IMR-90 (cell line): ENCODE results near the gene RAPH1. TPM values are rescaled to one million over a fixed set of nuclear protein-coding genes. Genes with fewer than 3 reads are reported as not detected.

Experiments used
- ATAC-seq: fragments of 200-7000 bp; cut with Tn5 transposase; 2 replicates; pipeline ENCODE4 v1.9.1; 2020; ENCODE audit warnings: low read depth, mild to moderate bottlenecking, moderate library complexity
- BruUV-seq: library from RNA; stranded (reverse); fragments of 400-500 nt; replicated peaks from 2 replicates; lab custom pipeline; 2021; lab: Mats Ljungman, UMichigan
- CTCF ChIA-PET: fragments of 300-600 bp; formaldehyde crosslinking; extraction: SDS; loops from one replicate; lab custom pipeline; 2021; ENCODE audit warnings: antibody characterized with exemption; lab: Yijun Ruan, JAX
- POLR2A ChIA-PET: fragments of 300-600 bp; sonication (Branson Sonifier 250); formaldehyde crosslinking; loops from one replicate; lab custom pipeline; 2022; ENCODE audit warnings: antibody characterized with exemption; ENCODE audit not compliant: unreplicated experiment; lab: Charles Lee
- DNase-seq: peaks from one replicate; pipeline ENCODE4 v3.0.0; 2013
- H2AFZ ChIP-seq: replicated peaks from 2 replicates; pipeline ENCODE3; 2013; ENCODE audit warnings: low read length, mild to moderate bottlenecking; ENCODE audit not compliant: poor library complexity
- H2AK5ac ChIP-seq: 2 replicates; pipeline ENCODE4 v1.6.1; 2013; ENCODE audit warnings: low read depth, low read length, inconsistent platforms
- H2AK9ac ChIP-seq: replicated peaks from 2 replicates; pipeline ENCODE3; 2013; ENCODE audit warnings: mild to moderate bottlenecking, low read depth, low read length, moderate library complexity; ENCODE audit not compliant: poor library complexity
- H2BK120ac ChIP-seq: 2 replicates; pipeline ENCODE4 v1.6.1; 2013; ENCODE audit warnings: low read depth, low read length, inconsistent platforms
- H2BK15ac ChIP-seq: 3 replicates; pipeline ENCODE4 v1.6.1; 2013; ENCODE audit warnings: low read depth, low read length, inconsistent platforms
- H2BK20ac ChIP-seq: 2 replicates; pipeline ENCODE4 v1.6.1; 2013; ENCODE audit warnings: low read depth, mild to moderate bottlenecking, inconsistent platforms, low read length, moderate library complexity
- H2BK5ac ChIP-seq: 2 replicates; pipeline ENCODE4 v1.6.1; 2013; ENCODE audit warnings: mild to moderate bottlenecking, low read depth, low read length, inconsistent platforms; ENCODE audit not compliant: poor library complexity, severe bottlenecking
- H3K14ac ChIP-seq: replicated peaks from 2 replicates; pipeline ENCODE4 v1.6.1; 2013; ENCODE audit warnings: low read depth, low read length, inconsistent platforms
- H3K18ac ChIP-seq: 2 replicates; pipeline ENCODE4 v1.6.1; 2013; ENCODE audit warnings: low read depth, low read length, control low read depth
- H3K23ac ChIP-seq: 2 replicates; pipeline ENCODE4 v1.6.1; 2013; ENCODE audit warnings: low read depth, low read length, inconsistent platforms
- H3K27ac ChIP-seq: 2 replicates; pipeline ENCODE4 v1.5.1; 2013; ENCODE audit warnings: mild to moderate bottlenecking, control low read depth, low read length; ENCODE audit not compliant: insufficient read depth
- H3K27me3 ChIP-seq: 2 replicates; pipeline ENCODE4 v1.6.1; 2013; ENCODE audit warnings: low read length; ENCODE audit not compliant: control insufficient read depth, insufficient read depth
- H3K36me3 ChIP-seq: 2 replicates; pipeline ENCODE4 v1.6.1; 2013; ENCODE audit warnings: low read length, mixed read lengths; ENCODE audit not compliant: control insufficient read depth, insufficient read depth
- H3K4ac ChIP-seq: 2 replicates; pipeline ENCODE4 v1.6.1; 2013; ENCODE audit warnings: low read depth, low read length, inconsistent platforms
- H3K4me1 ChIP-seq: 2 replicates; pipeline ENCODE4 v1.6.1; 2013; ENCODE audit warnings: low read length, mixed read lengths; ENCODE audit not compliant: control insufficient read depth, insufficient read depth
- H3K4me2 ChIP-seq: 2 replicates; pipeline ENCODE4 v1.6.1; 2013; ENCODE audit warnings: low read depth, mild to moderate bottlenecking, control low read depth, low read length, moderate library complexity
- H3K4me3 ChIP-seq: 2 replicates; pipeline ENCODE4 v1.5.1; 2013; ENCODE audit warnings: low read depth, mild to moderate bottlenecking, control low read depth, low read length, moderate library complexity; ENCODE audit not compliant: insufficient read depth
- H3K56ac ChIP-seq: 2 replicates; pipeline ENCODE4 v1.6.1; 2013; ENCODE audit warnings: low read length, inconsistent platforms; ENCODE audit not compliant: insufficient read depth; ENCODE audit errors: extremely low read depth
- H3K79me1 ChIP-seq, 2 experiments: 2 replicates each; pipeline ENCODE4 v1.6.1; 2013; ENCODE audit warnings: low read length in 2 of 2, inconsistent platforms in 1 of 2, low read depth in 1 of 2
- H3K9ac ChIP-seq: 2 replicates; pipeline ENCODE4 v1.6.1; 2013; ENCODE audit warnings: low read depth, low read length, control low read depth
- H3K9me1 ChIP-seq: 2 replicates; pipeline ENCODE4 v1.6.1; 2013; ENCODE audit warnings: low read length, inconsistent platforms; ENCODE audit not compliant: insufficient read depth
- H3K9me3 ChIP-seq: 2 replicates; pipeline ENCODE4 v1.6.1; 2013; ENCODE audit warnings: low read length; ENCODE audit not compliant: control insufficient read depth, insufficient read depth
- H4K20me1 ChIP-seq: 2 replicates; pipeline ENCODE4 v1.6.1; 2013; ENCODE audit warnings: low read length, inconsistent platforms; ENCODE audit not compliant: insufficient read depth
- H4K5ac ChIP-seq: 2 replicates; pipeline ENCODE4 v1.6.1; 2013; ENCODE audit warnings: mild to moderate bottlenecking, low read depth, low read length, control low read depth
- H4K8ac ChIP-seq, 2 experiments: 2 replicates each; pipeline ENCODE4 v1.6.1; 2013; ENCODE audit warnings: low read depth in 2 of 2, low read length in 2 of 2, control low read depth in 1 of 2, inconsistent platforms in 1 of 2
- H4K91ac ChIP-seq: 2 replicates; pipeline ENCODE4 v1.6.1; 2013; ENCODE audit warnings: low read depth, low read length, inconsistent platforms; ENCODE audit not compliant: insufficient read depth
- BHLHE40 ChIP-seq: fragments of 150-350 bp; IDR thresholded peaks from 2 replicates; pipeline ENCODE4 v1.6.1; 2016; ENCODE audit warnings: mild to moderate bottlenecking, low read depth, low read length
- CEBPB ChIP-seq: IDR thresholded peaks from 2 replicates; pipeline ENCODE4 v1.6.1; 2012; ENCODE audit warnings: low read depth, low read length, improper control_type of control experiment
- CHD1 ChIP-seq: IDR thresholded peaks from 2 replicates; pipeline ENCODE4 v1.6.1; 2012; ENCODE audit warnings: low read depth, low read length, improper control_type of control experiment
- CTCF ChIP-seq: conservative IDR thresholded peaks from 2 replicates; pipeline ENCODE4 v1.5.1; 2012; ENCODE audit warnings: mild to moderate bottlenecking, low read depth, low read length, improper control_type of control experiment
- ELK1 ChIP-seq: fragments of 150-350 bp; IDR thresholded peaks from 2 replicates; pipeline ENCODE4 v1.6.1; 2016; ENCODE audit warnings: low read depth, mild to moderate bottlenecking, low read length, moderate library complexity, borderline replicate concordance
- FOS ChIP-seq: fragments of 150-350 bp; IDR thresholded peaks from 2 replicates; pipeline ENCODE4 v1.6.1; 2016; ENCODE audit warnings: low read depth, low read length
- MAFK ChIP-seq: IDR thresholded peaks from 2 replicates; pipeline ENCODE4 v1.6.1; 2012; ENCODE audit warnings: low read depth, low read length, improper control_type of control experiment
- MAZ ChIP-seq: IDR thresholded peaks from 2 replicates; pipeline ENCODE4 v1.6.1; 2012; ENCODE audit warnings: low read depth, mild to moderate bottlenecking, low read length, improper control_type of control experiment, moderate library complexity, borderline replicate concordance
- NFE2L2 ChIP-seq: fragments of 150-350 bp; IDR thresholded peaks from 2 replicates; pipeline ENCODE4 v1.6.1; 2016; ENCODE audit warnings: low read depth, mild to moderate bottlenecking, low read length
- POLR2A ChIP-seq: IDR thresholded peaks from 2 replicates; pipeline ENCODE4 v1.6.1; 2012; ENCODE audit warnings: mild to moderate bottlenecking, low read depth, low read length
- RAD21 ChIP-seq: IDR thresholded peaks from 2 replicates; pipeline ENCODE4 v1.6.1; 2012; ENCODE audit warnings: low read length, improper control_type of control experiment
- RCOR1 ChIP-seq: IDR thresholded peaks from 2 replicates; pipeline ENCODE4 v1.6.1; 2012; ENCODE audit warnings: mild to moderate bottlenecking, low read length, improper control_type of control experiment; ENCODE audit not compliant: insufficient replicate concordance
- RFX5 ChIP-seq: IDR thresholded peaks from 2 replicates; pipeline ENCODE4 v1.8.0; 2012; ENCODE audit warnings: low read depth, mild to moderate bottlenecking, low read length, moderate library complexity
- SMC3 ChIP-seq: fragments of 150-350 bp; IDR thresholded peaks from 2 replicates; pipeline ENCODE4 v1.6.1; 2016; ENCODE audit warnings: low read depth, mild to moderate bottlenecking, antibody characterized with exemption, low read length, moderate library complexity
- USF2 ChIP-seq: fragments of 150-350 bp; IDR thresholded peaks from 2 replicates; pipeline ENCODE4 v1.6.1; 2017; ENCODE audit warnings: mild to moderate bottlenecking, antibody characterized with exemption, low read length, low read depth
- WGBS, 2 experiments: methylation state at CpG; one replicate each; pipeline versions ENCODE4 v1.1.5 to v1.1.7; 2013; ENCODE audit warnings: missing lambda C conversion rate in 2 of 2; ENCODE audit not compliant: insufficient read length in 1 of 2; ENCODE audit errors: extremely low coverage in 2 of 2; 5-methylcytosine and 5-hydroxymethylcytosine counted together
- dilution Hi-C: fragments of 300-500 bp; cut with HindIII; formaldehyde crosslinking; loops from one replicate; pipeline ENCODE4 v1.14.3; 2018; ENCODE audit warnings: low sequenced_read_pairs; ENCODE audit not compliant: unreplicated experiment
- in situ Hi-C: fragments of 300-500 bp; cut with MboI; formaldehyde crosslinking; loops from 3 replicates; pipeline ENCODE4 v1.14.3; 2019; ENCODE audit warnings: low sequenced_read_pairs, inconsistent platforms, mixed read lengths
- intact Hi-C: fragments of 100-400 bp; cut with micrococcal nuclease; formaldehyde crosslinking; loops from 2 replicates; pipeline ENCODE4 v1.10.0; 2022
- polyA plus RNA-seq, 3 experiments: library from polyadenylated mRNA; depleted of rRNA; stranded (reverse); fragments of >200 nt; gene quantifications; 2 replicates each; pipeline ENCODE4 v1.2.3, GENCODE V29; 2012; ENCODE audit warnings: low replicate concordance in 1 of 3
- total RNA-seq: library from RNA; depleted of rRNA; stranded (reverse); fragments of >200 nt; gene quantifications from 2 replicates; pipeline ENCODE4 v1.2.3, GENCODE V29; 2012

Gene RAPH1
- total and polyA plus RNA-seq, 2 of the 4 experiments (the other 2 are of a cell fraction), result 7.5 to 15.1 TPM

GRCh38 chr2:203510941-203511305, 24.2 kb downstream of the RAPH1 start:
- in situ Hi-C loops, result no loop called here
- intact Hi-C loops, result no loop called here

More at GRCh38 chr2:203510941-203511305, 24.2 kb downstream of the RAPH1 start:
- Histone ChIP-seq H3K4me2 (no peak overlapping the region), H2AK9ac (no peak overlapping the region), H3K27me3 (no peaks in the 10 kb centered on the region), H2AK5ac (no peak overlapping the region), H4K8ac (no peak overlapping the region), H3K27ac (no peak overlapping the region), H3K4me3 (no peak overlapping the region), H3K4ac (no peak overlapping the region), H3K9me1 (no peaks in the 10 kb centered on the region), H2BK120ac (no peak overlapping the region), H3K23ac (no peak overlapping the region), H3K18ac (no peak overlapping the region), H2BK15ac (no peak overlapping the region), H4K20me1 (peaks cover 16% of the 10 kb centered on the region), H4K5ac (no peak overlapping the region), H4K91ac (no peak overlapping the region), H3K9ac (no peak overlapping the region), H3K56ac (no peak overlapping the region), H3K79me1 (peaks cover 11 to 61% of the 10 kb centered on the region in 2 experiments), H2BK5ac (no peak overlapping the region), H3K9me3 (no peaks in the 10 kb centered on the region), H3K36me3 (no peaks in the 10 kb centered on the region), H2AFZ (no peak overlapping the region), H3K14ac (no peak overlapping the region), H3K4me1 (no peaks in the 10 kb centered on the region), H2BK20ac (no peak overlapping the region)
- ChIA-PET POLR2A (no interaction called here), CTCF (interaction anchor here (0.6 to 0.7 kb wide), 2 partner anchors 30 to 46 kb away, joined by 3 to 5 read pairs; no protein-coding TSS in a partner anchor)
- dilution Hi-C loops, result loop anchor here (25.0 kb wide), 1 partner anchor 301 kb away; no protein-coding TSS in a partner anchor
- no peak for TF ChIP-seq BHLHE40
- TF ChIP-seq CEBPB, result no peak
- no peak for TF ChIP-seq MAZ
- TF ChIP-seq FOS, result no peak
- TF ChIP-seq RAD21, result no peak
- no peak for TF ChIP-seq RFX5
- no peak for TF ChIP-seq CTCF
- no peak for TF ChIP-seq RCOR1
- TF ChIP-seq CHD1, result no peak
- no peak for TF ChIP-seq NFE2L2
- no peak for TF ChIP-seq MAFK
- TF ChIP-seq USF2, result no peak
- TF ChIP-seq POLR2A, result no peak
- TF ChIP-seq ELK1, result no peak
- TF ChIP-seq SMC3, result no peak
- ATAC-seq, result no peak
- no TSS peak for BruUV-seq
- WGBS, 2 experiments, result no CpG with 5 or more reads among the region's 1 CpG
- DNase-seq, result no peak
